Measurements from ENCODE around the gene LRRFIP1.
A peak's percentile ranks its signal among the peaks of the same experiment; 100 is the strongest.

The LRRFIP1 gene

GRCh38 chr2:237616373-237616733 is 11.0 kb upstream of the LRRFIP1 start:
- Histone ChIP-seq H3K4me2 (ENCODE audit: low read length) (no peak overlapping the region), H3K4me3 (ENCODE audit: low read depth, low read length) (no peak overlapping the region), H3K9me3 (ENCODE audit: control insufficient read depth, low read length) (no peaks in the 10 kb centered on the region), H2AFZ (no peak overlapping the region), H3K9ac (no peak overlapping the region), H3K36me3 (ENCODE audit: control insufficient read depth, insufficient read depth, low read length) (no peaks in the 10 kb centered on the region), H3K79me2 (no peaks in the 10 kb centered on the region), H3K27me3 (ENCODE audit: control insufficient read depth, insufficient read depth, low read length) (no peaks in the 10 kb centered on the region), H3K4me1 (peaks cover 8% of the 10 kb centered on the region), H3K27ac (peak overlapping the region; percentile 20)
- TF ChIP-seq, protein P1, sequence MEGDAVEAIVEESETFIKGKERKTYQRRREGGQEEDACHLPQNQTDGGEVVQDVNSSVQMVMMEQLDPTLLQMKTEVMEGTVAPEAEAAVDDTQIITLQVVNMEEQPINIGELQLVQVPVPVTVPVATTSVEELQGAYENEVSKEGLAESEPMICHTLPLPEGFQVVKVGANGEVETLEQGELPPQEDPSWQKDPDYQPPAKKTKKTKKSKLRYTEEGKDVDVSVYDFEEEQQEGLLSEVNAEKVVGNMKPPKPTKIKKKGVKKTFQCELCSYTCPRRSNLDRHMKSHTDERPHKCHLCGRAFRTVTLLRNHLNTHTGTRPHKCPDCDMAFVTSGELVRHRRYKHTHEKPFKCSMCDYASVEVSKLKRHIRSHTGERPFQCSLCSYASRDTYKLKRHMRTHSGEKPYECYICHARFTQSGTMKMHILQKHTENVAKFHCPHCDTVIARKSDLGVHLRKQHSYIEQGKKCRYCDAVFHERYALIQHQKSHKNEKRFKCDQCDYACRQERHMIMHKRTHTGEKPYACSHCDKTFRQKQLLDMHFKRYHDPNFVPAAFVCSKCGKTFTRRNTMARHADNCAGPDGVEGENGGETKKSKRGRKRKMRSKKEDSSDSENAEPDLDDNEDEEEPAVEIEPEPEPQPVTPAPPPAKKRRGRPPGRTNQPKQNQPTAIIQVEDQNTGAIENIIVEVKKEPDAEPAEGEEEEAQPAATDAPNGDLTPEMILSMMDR (IDR thresholded peaks at IDR 0.05) = no peak

GRCh38 chr2:237616734-237617586 is 10.4 kb upstream of the LRRFIP1 start:
- H3K36me3 ChIP-seq (ENCODE audit: control insufficient read depth, insufficient read depth, low read length) = no peaks in the 10 kb centered on the region
- H2AFZ ChIP-seq = no peak overlapping the region
- H3K9ac ChIP-seq = no peak overlapping the region
- no peaks in the 10 kb centered on the region for H3K9me3 ChIP-seq (ENCODE audit: control insufficient read depth, low read length)
- peaks cover 11% of the 10 kb centered on the region for H3K4me1 ChIP-seq
- no peak overlapping the region for H3K27ac ChIP-seq
- H3K27me3 ChIP-seq (ENCODE audit: control insufficient read depth, insufficient read depth, low read length) = no peaks in the 10 kb centered on the region
- TF ChIP-seq, protein P1 (IDR thresholded peaks at IDR 0.05) = no peak
- no peak overlapping the region for H3K4me3 ChIP-seq (ENCODE audit: low read depth, low read length)
- no peak overlapping the region for H3K4me2 ChIP-seq (ENCODE audit: low read length)
- no peaks in the 10 kb centered on the region for H3K79me2 ChIP-seq

GRCh38 chr2:237617587-237617982 is 9.8 kb upstream of the LRRFIP1 start:
- Histone ChIP-seq H3K27me3 (ENCODE audit: control insufficient read depth, insufficient read depth, low read length) (no peaks in the 10 kb centered on the region), H3K27ac (no peak overlapping the region), H3K79me2 (no peaks in the 10 kb centered on the region), H3K36me3 (ENCODE audit: control insufficient read depth, insufficient read depth, low read length) (no peaks in the 10 kb centered on the region), H3K9ac (no peak overlapping the region), H3K4me2 (ENCODE audit: low read length) (no peak overlapping the region), H2AFZ (no peak overlapping the region), H3K9me3 (ENCODE audit: control insufficient read depth, low read length) (no peaks in the 10 kb centered on the region), H3K4me1 (peaks cover 14% of the 10 kb centered on the region), H3K4me3 (ENCODE audit: low read depth, low read length) (no peak overlapping the region)
- TF ChIP-seq, protein P1 (IDR thresholded peaks at IDR 0.05) = no peak

GRCh38 chr2:237618449-237618848 is 8.9 kb upstream of the LRRFIP1 start:
- no peak overlapping the region for H3K4me2 ChIP-seq (ENCODE audit: low read length)
- H3K79me2 ChIP-seq = no peaks in the 10 kb centered on the region
- H3K9me3 ChIP-seq (ENCODE audit: control insufficient read depth, low read length) = no peaks in the 10 kb centered on the region
- H3K27ac ChIP-seq = no peak overlapping the region
- no peaks in the 10 kb centered on the region for H3K36me3 ChIP-seq (ENCODE audit: control insufficient read depth, insufficient read depth, low read length)
- H3K4me1 ChIP-seq = peaks cover 14% of the 10 kb centered on the region
- H2AFZ ChIP-seq = no peak overlapping the region
- TF ChIP-seq, protein P1 (IDR thresholded peaks at IDR 0.05) = no peak
- H3K4me3 ChIP-seq (ENCODE audit: low read depth, low read length) = no peak overlapping the region
- no peaks in the 10 kb centered on the region for H3K27me3 ChIP-seq (ENCODE audit: control insufficient read depth, insufficient read depth, low read length)
- H3K9ac ChIP-seq = no peak overlapping the region

Measured in parathyroid adenoma (tissue), 2 donors.